Adrenal gland (tissue), 12 donors: ENCODE data around the gene AKAP13. TPM values are rescaled to one million over a fixed set of nuclear protein-coding genes. Genes with fewer than 3 reads are reported as not detected.

ENCODE experiments used
- DNase-seq, 7 donors: peaks; one replicate each; pipeline ENCODE4 v3.0.0-alpha.2; 2019 to 2020
- H3K27ac ChIP-seq, 5 donors: fragments of 200-600 bp; sonication (generic) in 4 of 5; 1 replicate in 3 of 5; 2 replicates in 2 of 5; pipeline versions ENCODE4 v1.5.1 to v1.8.0; 2016 to 2020; ENCODE audit warnings: mild to moderate bottlenecking in 1 of 5
- H3K27me3 ChIP-seq: fragments of 200-600 bp; 2 replicates; pipeline ENCODE4 v1.8.0; 2021
- H3K36me3 ChIP-seq, 2 donors: fragments of 200-600 bp; replicated peaks in 1 of 2; 1 replicate in 1 of 2; 2 replicates in 1 of 2; pipeline versions ENCODE4 v1.5.1 to v1.8.0; 2018 to 2022
- H3K4me1 ChIP-seq, 2 donors: fragments of 200-600 bp; replicated peaks in 1 of 2; 1 replicate in 1 of 2; 2 replicates in 1 of 2; pipeline versions ENCODE4 v1.5.1 to v1.8.0; 2018 to 2021
- H3K4me3 ChIP-seq, 4 donors: fragments of 200-600 bp; sonication (generic) in 3 of 4; one replicate each; pipeline ENCODE4 v1.5.1; 2016 to 2018
- H3K9me3 ChIP-seq, 3 donors: fragments of 200-600 bp; sonication (generic) in 1 of 3; replicated peaks in 1 of 3; 1 replicate in 2 of 3; 2 replicates in 1 of 3; pipeline versions ENCODE4 v1.5.1 to v1.8.0; 2016 to 2021
- POLR2A ChIP-seq, 2 donors: fragments of 450-650 bp; IDR thresholded peaks; one replicate each; pipeline ENCODE4 v1.6.1; 2017; ENCODE audit warnings: antibody characterized with exemption in 2 of 2, mild to moderate bottlenecking in 2 of 2, moderate library complexity in 1 of 2
- WGBS, 4 donors: extraction: QIAGEN DNeasy Blood & Tissue Kit in 2 of 4; methylation state at CpG; one replicate each; pipeline versions ENCODE4 v1.1.5 to v1.1.7; 2013 to 2017; 5-methylcytosine and 5-hydroxymethylcytosine counted together
- intact Hi-C, 2 donors: fragments of 100-400 bp; cut with DNase I; formaldehyde crosslinking; loops; one replicate each; pipeline versions ENCODE4 v1.14.1 to v1.15.0; 2022 to 2023
- polyA plus RNA-seq, 3 donors: library from polyadenylated mRNA; stranded (reverse); fragments of 200-250 nt in 2 of 3; fragments of 350-450 nt in 1 of 3; fragmentation: Illumina TruSeq in 1 of 3; extraction: RNeasy Lipid Tissue Mini Kit (QIAGEN cat#74804) in 1 of 3; gene quantifications; one replicate each; pipeline ENCODE4 v1.2.3, GENCODE V29; 2013 to 2014
- total RNA-seq, 9 donors: library from RNA; depleted of rRNA in 4 of 9; stranded (reverse); fragments of >200 nt in 4 of 9; fragments of 120-200 nt in 1 of 9; fragmentation: NEBNext Ultra II Directional in 1 of 9; extraction: Animal tissue kit (Norgen Biotek cat#: 25700) in 1 of 9; gene quantifications; one replicate each; pipeline versions ENCODE4 v1.1.0 to v1.2.4, GENCODE V29; 2013 to 2023
- TF ChIP-seq, protein P1 (sequence below), 6 experiments: fragments of 450-650 bp in 4 of 6; fragments of 200-600 bp in 2 of 6; sonication (generic) in 1 of 6; IDR thresholded peaks; 1 replicate in 5 of 6; 2 replicates in 1 of 6; pipeline versions ENCODE4 v1.5.1 to v1.8.0; 2016 to 2021; ENCODE audit warnings: antibody characterized with exemption in 6 of 6, mild to moderate bottlenecking in 2 of 6, moderate library complexity in 1 of 6
- donor health status: healthy with polysubstance abuse.
- donor health status: Bipolar disorder and iron deficiency.
- donor health status: DM: yes; HTN: yes; CAD: no.
- donor health status: DM: no; HTN: no; CAD: no.
- donor health status: DM: no; HTN: no; CAD: no.
- donor health status: DM: yes; HTN: yes; CAD: no.

AKAP13 gene
- total and polyA plus RNA-seq, 12 donors, result 42.7 to 144 (median 89.2) TPM

GRCh38 chr15:85443046-85443445 lies 62.6 kb downstream of the AKAP13 start:
- DNase-seq, result no peak
- no peaks in the 10 kb centered on the region for H3K9me3 ChIP-seq
- H3K4me1 ChIP-seq, result peaks cover 0 to 22% of the 10 kb centered on the region in 2 donors
- H3K27ac ChIP-seq, result no peak overlapping the region
- no peaks in the 10 kb centered on the region for H3K36me3 ChIP-seq
- intact Hi-C loops, result no loop called here
- no peak overlapping the region for H3K4me3 ChIP-seq
- TF ChIP-seq POLR2A (IDR thresholded peaks at IDR 0.05), result no peak
- TF ChIP-seq, protein P1, sequence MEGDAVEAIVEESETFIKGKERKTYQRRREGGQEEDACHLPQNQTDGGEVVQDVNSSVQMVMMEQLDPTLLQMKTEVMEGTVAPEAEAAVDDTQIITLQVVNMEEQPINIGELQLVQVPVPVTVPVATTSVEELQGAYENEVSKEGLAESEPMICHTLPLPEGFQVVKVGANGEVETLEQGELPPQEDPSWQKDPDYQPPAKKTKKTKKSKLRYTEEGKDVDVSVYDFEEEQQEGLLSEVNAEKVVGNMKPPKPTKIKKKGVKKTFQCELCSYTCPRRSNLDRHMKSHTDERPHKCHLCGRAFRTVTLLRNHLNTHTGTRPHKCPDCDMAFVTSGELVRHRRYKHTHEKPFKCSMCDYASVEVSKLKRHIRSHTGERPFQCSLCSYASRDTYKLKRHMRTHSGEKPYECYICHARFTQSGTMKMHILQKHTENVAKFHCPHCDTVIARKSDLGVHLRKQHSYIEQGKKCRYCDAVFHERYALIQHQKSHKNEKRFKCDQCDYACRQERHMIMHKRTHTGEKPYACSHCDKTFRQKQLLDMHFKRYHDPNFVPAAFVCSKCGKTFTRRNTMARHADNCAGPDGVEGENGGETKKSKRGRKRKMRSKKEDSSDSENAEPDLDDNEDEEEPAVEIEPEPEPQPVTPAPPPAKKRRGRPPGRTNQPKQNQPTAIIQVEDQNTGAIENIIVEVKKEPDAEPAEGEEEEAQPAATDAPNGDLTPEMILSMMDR (IDR thresholded peaks at IDR 0.05), result no peak
- no peaks in the 10 kb centered on the region for H3K27me3 ChIP-seq

DNA sequence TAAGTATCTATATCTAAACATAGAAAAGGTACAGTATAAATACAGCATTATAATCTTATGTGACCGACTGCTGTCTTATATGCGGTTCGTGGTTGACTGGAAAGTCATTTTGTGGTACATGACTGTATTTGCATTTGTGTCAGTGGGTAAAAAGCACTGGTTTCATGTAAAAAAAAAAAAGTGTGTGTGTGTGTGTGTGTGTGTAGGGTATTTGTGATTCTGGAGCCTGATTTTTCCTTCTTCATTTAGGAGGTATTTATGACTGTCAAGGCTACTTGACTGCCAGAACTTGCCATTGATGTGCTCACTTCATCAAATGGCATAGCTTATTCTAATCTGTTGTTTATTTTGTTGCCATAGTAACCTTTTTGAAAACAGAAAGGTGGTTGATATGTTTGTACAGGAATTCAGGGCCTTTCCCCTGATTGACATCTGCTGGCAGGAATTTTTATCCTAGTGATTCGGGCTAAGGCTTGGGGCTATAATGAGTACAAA lies 63.2 kb downstream of the AKAP13 start:
- Histone ChIP-seq H3K4me1 (peaks cover 0 to 22% of the 10 kb centered on the region in 2 donors), H3K27ac (no peak overlapping the region), H3K4me3 (no peak overlapping the region), H3K27me3 (no peaks in the 10 kb centered on the region), H3K9me3 (no peaks in the 10 kb centered on the region), H3K36me3 (no peaks in the 10 kb centered on the region)
- WGBS, 4 donors, result 74 to 82% (median 76%) methylated on average over 4 of the region's 4 CpGs
- DNase-seq, result no peak
- TF ChIP-seq POLR2A (IDR thresholded peaks at IDR 0.05), result no peak
- TF ChIP-seq, protein P1 (IDR thresholded peaks at IDR 0.05), result no peak
- intact Hi-C loops, result no loop called here

DNA sequence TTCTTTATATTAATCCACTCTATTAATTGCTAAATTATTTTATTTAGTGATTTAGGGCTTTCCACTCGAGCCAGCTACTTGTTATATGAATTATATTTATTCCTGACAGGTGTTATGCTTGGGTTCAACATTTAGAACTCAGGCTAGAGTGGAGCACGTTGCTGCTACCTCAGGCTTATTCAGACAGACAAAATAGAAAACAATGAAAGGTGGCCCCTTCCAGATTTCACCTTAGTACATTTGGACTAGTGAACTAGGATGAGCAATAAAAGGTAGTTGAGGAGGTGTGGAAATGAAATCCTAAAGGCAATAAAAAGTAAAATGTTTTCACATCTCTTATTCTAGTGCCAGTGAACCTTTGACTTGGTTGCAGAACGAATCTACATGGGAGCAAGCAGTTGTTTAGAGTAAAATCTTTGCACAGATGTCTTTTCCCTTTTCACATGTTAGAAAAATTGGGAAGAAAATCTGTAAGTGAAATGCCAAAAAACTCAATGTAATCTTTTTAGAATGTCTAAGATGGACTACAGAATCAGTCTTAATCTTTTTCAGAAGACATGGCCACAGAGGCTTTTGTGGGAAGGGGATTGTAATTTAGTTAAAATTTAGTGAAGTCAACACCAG lies 63.8 kb downstream of the AKAP13 start:
- peaks cover 0 to 22% of the 10 kb centered on the region in 2 donors for H3K4me1 ChIP-seq
- H3K27me3 ChIP-seq, result no peaks in the 10 kb centered on the region
- TF ChIP-seq, protein P1 (IDR thresholded peaks at IDR 0.05), result no peak
- no peak for TF ChIP-seq POLR2A (IDR thresholded peaks at IDR 0.05)
- 55 to 59% (median 58%) methylated on average over 3 of the region's 3 CpGs for WGBS, 4 donors
- H3K27ac ChIP-seq, result no peak overlapping the region
- no peak for DNase-seq
- H3K9me3 ChIP-seq, result no peaks in the 10 kb centered on the region
- H3K4me3 ChIP-seq, result no peak overlapping the region
- intact Hi-C loops, result no loop called here
- no peaks in the 10 kb centered on the region for H3K36me3 ChIP-seq

DNA sequence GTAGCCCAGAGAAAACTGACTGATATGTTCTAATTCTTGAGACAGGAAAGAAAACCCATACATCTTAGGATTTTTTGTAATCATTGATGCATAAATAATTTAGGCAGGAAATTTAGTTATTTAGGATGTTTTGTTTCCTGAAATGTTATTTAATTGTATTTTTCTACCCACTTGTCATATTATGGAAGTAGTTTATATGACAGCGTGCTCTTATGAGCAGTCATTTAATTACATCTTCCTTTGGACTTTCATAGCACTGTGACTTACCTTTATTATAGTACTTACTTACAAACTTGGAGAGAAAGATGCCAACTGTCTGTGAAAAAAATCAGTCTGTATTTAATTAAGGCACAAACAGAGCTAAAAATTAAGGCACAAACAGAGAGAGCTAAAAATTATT lies 65.0 kb downstream of the AKAP13 start:
- WGBS, 4 donors, result 85 to 88% (median 88%) methylated on average over 1 of the region's 1 CpG
- Histone ChIP-seq H3K9me3 (peaks cover 0 to 5% (median 0%) of the 10 kb centered on the region in 3 donors), H3K4me3 (no peak overlapping the region), H3K4me1 (peaks cover 0 to 18% of the 10 kb centered on the region in 2 donors), H3K27me3 (no peaks in the 10 kb centered on the region), H3K27ac (no peak overlapping the region), H3K36me3 (no peaks in the 10 kb centered on the region)
- intact Hi-C loops, result no loop called here
- TF ChIP-seq, protein P1 (IDR thresholded peaks at IDR 0.05), result no peak
- TF ChIP-seq POLR2A (IDR thresholded peaks at IDR 0.05), result no peak
- no peak for DNase-seq
